Loucy (cell line): Measurements from ENCODE around the gene VAV2.

Experiments
- H2AFZ ChIP-seq: fragments of 200-600 bp; sonication (generic); 2 replicates; pipeline ENCODE4 v1.6.0; 2016; ENCODE audit warnings: antibody characterized with exemption, mild to moderate bottlenecking, low read length, moderate library complexity
- H3F3A ChIP-seq: fragments of 200-600 bp; 2 replicates; pipeline ENCODE4 v1.6.0; 2016; ENCODE audit warnings: antibody characterized with exemption, low read depth, mild to moderate bottlenecking
- H3K27me3 ChIP-seq: fragments of 200-600 bp; sonication (generic); 2 replicates; pipeline ENCODE4 v1.6.1; 2014; ENCODE audit warnings: low read length, mild to moderate bottlenecking; ENCODE audit not compliant: insufficient read depth, poor library complexity, severe bottlenecking
- H3K36me3 ChIP-seq: fragments of 200-600 bp; sonication (generic); 2 replicates; pipeline ENCODE4 v1.6.1; 2016; ENCODE audit warnings: low read length; ENCODE audit not compliant: insufficient read depth
- H3K4me1 ChIP-seq: fragments of 200-600 bp; sonication (generic); 2 replicates; pipeline ENCODE4 v1.5.1; 2014; ENCODE audit warnings: low read length, mild to moderate bottlenecking; ENCODE audit not compliant: insufficient read depth, poor library complexity, severe bottlenecking
- H3K4me2 ChIP-seq: fragments of 200-600 bp; sonication (generic); 2 replicates; pipeline ENCODE4 v1.6.0; 2014; ENCODE audit warnings: antibody characterized with exemption, low read length, low read depth, mild to moderate bottlenecking; ENCODE audit not compliant: poor library complexity, severe bottlenecking
- H3K4me3 ChIP-seq: fragments of 200-600 bp; sonication (generic); 2 replicates; pipeline ENCODE4 v1.5.1; 2014; ENCODE audit warnings: low read length, mild to moderate bottlenecking, mixed read lengths; ENCODE audit not compliant: poor library complexity, severe bottlenecking
- H3K79me2 ChIP-seq: fragments of 200-600 bp; sonication (generic); 2 replicates; pipeline ENCODE4 v1.6.1; 2014; ENCODE audit warnings: low read length; ENCODE audit not compliant: insufficient read depth
- H3K9ac ChIP-seq: fragments of 200-600 bp; sonication (generic); 2 replicates; pipeline ENCODE4 v1.6.0; 2014; ENCODE audit warnings: mild to moderate bottlenecking, low read depth, low read length, moderate library complexity; ENCODE audit not compliant: poor library complexity, severe bottlenecking
- H3K9me2 ChIP-seq: fragments of 200-600 bp; sonication (generic); replicated peaks from 2 replicates; pipeline ENCODE4 v1.6.1; 2016; ENCODE audit warnings: low read depth, low read length, mixed read lengths
- H3K9me3 ChIP-seq: fragments of 200-600 bp; sonication (generic); 2 replicates; pipeline ENCODE4 v1.6.1; 2014; ENCODE audit warnings: mild to moderate bottlenecking, antibody characterized with exemption, low read length, low read depth; ENCODE audit not compliant: insufficient read depth
- H4K20me1 ChIP-seq: fragments of 200-600 bp; sonication (generic); 2 replicates; pipeline ENCODE4 v1.6.0; 2014; ENCODE audit warnings: antibody characterized with exemption, low read length, mild to moderate bottlenecking; ENCODE audit not compliant: insufficient read depth, poor library complexity, severe bottlenecking
- CTCF ChIP-seq: fragments of 200-600 bp; sonication (generic); conservative IDR thresholded peaks from 2 replicates; pipeline ENCODE4 v1.5.1; 2014; ENCODE audit warnings: mild to moderate bottlenecking, antibody characterized with exemption, low read length
- EZH2phosphoT487 ChIP-seq: fragments of 200-600 bp; IDR thresholded peaks from 2 replicates; pipeline ENCODE4 v1.6.1; 2018; ENCODE audit warnings: antibody characterized with exemption, mild to moderate bottlenecking, moderate library complexity, borderline replicate concordance

VAV2 gene

DNA sequence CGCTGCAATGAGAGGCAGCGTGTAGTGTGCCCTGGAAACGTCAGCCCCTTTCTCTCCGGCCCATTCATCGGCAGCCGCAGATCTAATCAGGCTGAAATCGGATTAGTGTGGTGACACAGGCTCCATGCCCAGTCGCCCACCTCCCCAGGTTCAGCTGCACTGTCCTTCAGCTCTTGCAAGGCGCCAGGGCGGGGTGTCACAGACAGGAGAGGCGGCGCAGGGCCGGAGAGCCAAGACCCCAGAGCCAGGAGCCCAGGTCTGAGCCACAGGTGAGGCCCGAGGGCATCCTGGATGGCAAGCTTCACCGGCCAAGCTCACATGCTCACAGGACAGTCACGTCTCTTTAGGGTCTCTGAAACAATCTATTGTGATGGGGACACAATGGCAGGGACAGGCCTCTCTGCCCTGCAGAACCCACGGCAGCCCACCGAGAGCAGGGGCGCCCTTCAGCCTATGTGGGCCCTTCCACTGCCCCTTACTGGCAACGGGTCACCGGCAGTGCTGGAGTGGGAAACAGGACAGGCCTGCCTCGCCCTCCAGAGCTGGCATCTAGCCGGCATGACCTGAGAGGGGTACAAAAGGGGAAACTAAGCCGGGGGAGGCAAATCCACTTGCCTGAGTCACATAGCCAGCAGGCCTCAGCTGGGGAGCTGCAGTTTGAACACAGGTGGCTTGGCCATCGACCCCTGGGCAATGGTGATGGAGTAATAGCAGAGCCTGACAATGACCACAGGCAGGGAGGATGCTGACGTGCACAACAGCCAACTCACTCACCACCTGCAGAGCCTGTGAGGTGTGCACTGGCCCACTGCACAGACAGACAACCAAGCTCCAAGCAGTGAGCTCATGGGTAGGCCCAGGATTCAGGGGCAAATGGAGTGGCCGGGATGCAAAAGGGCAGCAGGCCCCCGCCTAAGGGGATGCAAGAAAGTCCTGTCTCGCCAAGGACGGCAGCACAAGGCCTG lies 48.1 kb downstream of the VAV2 start:
- no peaks in the 10 kb centered on the region for H3K9me3 ChIP-seq
- no peaks in the 10 kb centered on the region for H3K36me3 ChIP-seq
- H3K4me1 ChIP-seq, result no peaks in the 10 kb centered on the region
- H2AFZ ChIP-seq, result no peak overlapping the region
- no peak overlapping the region for H3K4me3 ChIP-seq
- no peak overlapping the region for H3K4me2 ChIP-seq
- H3K9me2 ChIP-seq, result no peaks in the 10 kb centered on the region
- peaks cover 7% of the 10 kb centered on the region; the same call in 1 of the 2 replicates for H3K79me2 ChIP-seq
- H3K9ac ChIP-seq, result no peak overlapping the region
- H4K20me1 ChIP-seq, result no peaks in the 10 kb centered on the region
- H3F3A ChIP-seq, result no peaks in the 10 kb centered on the region
- TF ChIP-seq EZH2phosphoT487 (no peak), CTCF (no peak)
- no peaks in the 10 kb centered on the region for H3K27me3 ChIP-seq

DNA sequence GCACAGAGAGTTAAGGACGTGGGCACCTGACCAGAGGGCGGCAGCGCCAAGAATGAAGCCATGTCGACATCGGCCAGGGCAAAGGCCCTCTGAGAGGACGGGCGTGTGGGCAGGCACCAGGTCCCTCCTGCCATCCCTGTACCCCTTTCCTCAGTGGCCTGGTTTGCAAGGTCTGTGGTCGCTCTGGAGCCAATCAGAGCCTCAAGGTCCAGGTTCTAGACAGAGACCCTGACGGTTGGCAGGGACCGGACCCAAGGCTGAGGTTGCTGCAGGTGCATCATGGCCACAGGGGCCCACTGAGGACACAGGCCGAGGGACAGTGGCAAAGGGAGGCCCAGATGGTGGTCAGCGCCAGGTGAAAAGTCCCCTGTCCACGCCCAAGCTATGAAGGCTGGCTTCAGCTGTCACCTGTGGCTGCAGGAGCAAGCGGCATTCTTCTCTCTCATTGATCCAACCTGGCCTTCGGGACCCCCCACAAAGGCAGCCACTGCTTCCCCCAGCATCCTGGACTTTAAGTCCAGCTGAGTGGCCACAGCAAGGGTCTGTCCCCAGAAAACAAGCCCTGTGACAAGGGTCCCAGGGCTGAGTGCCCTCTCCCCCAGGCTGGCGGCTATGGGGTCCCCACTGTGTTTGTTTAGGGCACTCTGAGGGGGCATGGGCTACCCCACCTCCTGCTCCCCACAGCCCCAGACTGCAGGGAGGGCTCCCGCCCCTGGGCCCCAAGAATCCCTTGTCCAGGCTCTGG lies 48.9 kb downstream of the VAV2 start:
- H3K9me3 ChIP-seq, result no peaks in the 10 kb centered on the region
- no peaks in the 10 kb centered on the region for H3K9me2 ChIP-seq
- no peaks in the 10 kb centered on the region for H3K4me1 ChIP-seq
- no peaks in the 10 kb centered on the region for H3K36me3 ChIP-seq
- no peak overlapping the region for H3K9ac ChIP-seq
- H2AFZ ChIP-seq, result no peak overlapping the region
- no peaks in the 10 kb centered on the region for H3F3A ChIP-seq
- H3K27me3 ChIP-seq, result no peaks in the 10 kb centered on the region
- TF ChIP-seq EZH2phosphoT487, result no peak
- no peak for TF ChIP-seq CTCF
- peaks cover 7% of the 10 kb centered on the region; the same call in 1 of the 2 replicates for H3K79me2 ChIP-seq
- no peaks in the 10 kb centered on the region for H4K20me1 ChIP-seq
- H3K4me3 ChIP-seq, result no peak overlapping the region
- H3K4me2 ChIP-seq, result no peak overlapping the region

- H3K9ac ChIP-seq, result no peak overlapping the region
- H3K4me2 ChIP-seq, result no peak overlapping the region
- H3K4me3 ChIP-seq, result no peak overlapping the region
- 0 out of 2 replicates have a peak, but pooled peaks cover 7% of the 10 kb centered on the region for H3K79me2 ChIP-seq
- peaks cover 6% of the 10 kb centered on the region; the same call in 1 of the 2 replicates for H3K36me3 ChIP-seq
- H3K4me1 ChIP-seq, result no peaks in the 10 kb centered on the region
- no peak overlapping the region for H2AFZ ChIP-seq
- no peaks in the 10 kb centered on the region for H3K27me3 ChIP-seq
- TF ChIP-seq CTCF (no peak), EZH2phosphoT487 (no peak)
- no peaks in the 10 kb centered on the region for H3F3A ChIP-seq
- H4K20me1 ChIP-seq, result no peaks in the 10 kb centered on the region
- no peaks in the 10 kb centered on the region for H3K9me2 ChIP-seq
- H3K9me3 ChIP-seq, result no peaks in the 10 kb centered on the region
Measured at GRCh38 chr9:133942206-133942975, 49.7 kb downstream of the VAV2 start.
